HEK293 (cell line): ENCODE data around the gene IGSF11.

Experiments used
- CTCF ChIA-PET: fragments of 350-600 bp; formaldehyde crosslinking; extraction: SDS; loops from one replicate; lab custom pipeline; 2021; ENCODE audit warnings: antibody characterized with exemption; lab: Yijun Ruan, JAX
- POLR2A ChIA-PET: fragments of 300-600 bp; formaldehyde crosslinking; extraction: SDS; loops from one replicate; lab custom pipeline; 2020; ENCODE audit warnings: antibody characterized with exemption, inconsistent platforms; lab: Yijun Ruan, JAX
- H3K27ac ChIP-seq: fragments of 200-500 bp; sonication (Bioruptor generic); 2 replicates; pipeline ENCODE4 v1.5.1; 2014; ENCODE audit warnings: low read depth, low read length, control low read depth, inconsistent platforms; ENCODE audit errors: extremely low read depth
- H3K36me3 ChIP-seq, 2 experiments: fragments of 200-500 bp in 1 of 2; sonication (Bioruptor generic) in 1 of 2; 1 replicate in 1 of 2; 2 replicates in 1 of 2; pipeline ENCODE4 v1.5.1; 2014 to 2017; ENCODE audit warnings: inconsistent platforms in 2 of 2, low read length in 2 of 2; ENCODE audit not compliant: control insufficient read depth in 2 of 2, insufficient read depth in 1 of 2
- H3K4me1 ChIP-seq: fragments of 200-500 bp; sonication (Bioruptor generic); 2 replicates; pipeline ENCODE4 v1.5.1; 2014; ENCODE audit warnings: mild to moderate bottlenecking, low read length, inconsistent platforms; ENCODE audit not compliant: control insufficient read depth, insufficient read depth
- H3K4me3 ChIP-seq: 2 replicates; pipeline ENCODE4 v1.5.1; 2011; ENCODE audit warnings: low read depth, mild to moderate bottlenecking, control low read depth, low read length, moderate library complexity
- H3K9me3 ChIP-seq: fragments of 200-500 bp; sonication (Bioruptor generic); 2 replicates; pipeline ENCODE4 v1.5.1; 2014; ENCODE audit warnings: low read depth, low read length, inconsistent platforms; ENCODE audit not compliant: control insufficient read depth, insufficient read depth
- GLI2 ChIP-seq: fragments of 450-650 bp; formaldehyde crosslinking; IDR thresholded peaks from 2 replicates; pipeline ENCODE4; 2017; ENCODE audit warnings: missing biosample characterization, missing genetic modification characterization, low read depth, borderline replicate concordance
- OSR2 ChIP-seq: fragments of 450-650 bp; formaldehyde crosslinking; IDR thresholded peaks from 2 replicates; pipeline ENCODE4 v1.5.1; 2016; ENCODE audit warnings: missing biosample characterization, missing genetic modification characterization
- REPIN1 ChIP-seq: fragments of 450-650 bp; formaldehyde crosslinking; IDR thresholded peaks from 2 replicates; pipeline ENCODE4 v1.5.1; 2017; ENCODE audit warnings: missing biosample characterization, missing genetic modification characterization, low read depth
- REST ChIP-seq: fragments of 450-650 bp; formaldehyde crosslinking; IDR thresholded peaks from 2 replicates; pipeline ENCODE4 v1.5.1; 2016; ENCODE audit warnings: missing biosample characterization, missing genetic modification characterization
- SETDB1 ChIP-seq: IDR thresholded peaks from one replicate; pipeline ENCODE4 v1.6.1; 2017; ENCODE audit warnings: mild to moderate bottlenecking, low read length, moderate library complexity, mixed read lengths; ENCODE audit not compliant: insufficient read length
- ZFHX2 ChIP-seq: fragments of 450-650 bp; formaldehyde crosslinking; conservative IDR thresholded peaks from 2 replicates; pipeline ENCODE4 v1.5.1; 2016; ENCODE audit warnings: missing biosample characterization, missing genetic modification characterization
- ZNF274 ChIP-seq, 2 experiments: fragments of 200-500 bp in 1 of 2; fragments of 450-650 bp in 1 of 2; sonication (Bioruptor generic) in 1 of 2; formaldehyde crosslinking in 1 of 2; IDR thresholded peaks; 2 replicates each; pipeline versions ENCODE4 v1.5.1 to v1.6.1; 2014 to 2016; ENCODE audit warnings: borderline replicate concordance in 1 of 2, inconsistent platforms in 1 of 2, low read length in 1 of 2, missing biosample characterization in 1 of 2, missing genetic modification characterization in 1 of 2
- ZNF501 ChIP-seq: fragments of 450-650 bp; formaldehyde crosslinking; IDR thresholded peaks from 2 replicates; pipeline ENCODE4 v1.5.1; 2016; ENCODE audit warnings: missing biosample characterization, missing genetic modification characterization
- ZNF624 ChIP-seq: fragments of 450-650 bp; formaldehyde crosslinking; IDR thresholded peaks from 2 replicates; pipeline ENCODE4 v1.5.1; 2017; ENCODE audit warnings: missing biosample characterization, missing genetic modification characterization
- ZNF654 ChIP-seq: fragments of 450-650 bp; formaldehyde crosslinking; IDR thresholded peaks from 2 replicates; pipeline ENCODE4 v1.5.1; 2016; ENCODE audit warnings: low read depth, missing biosample characterization, missing genetic modification characterization
- ZNF677 ChIP-seq: fragments of 450-650 bp; IDR thresholded peaks from 2 replicates; pipeline ENCODE4 v1.5.0; 2018; ENCODE audit warnings: missing biosample characterization, mild to moderate bottlenecking, missing genetic modification characterization, moderate library complexity
- ZNF768 ChIP-seq: fragments of 450-650 bp; formaldehyde crosslinking; IDR thresholded peaks from 2 replicates; pipeline ENCODE4 v1.5.1; 2018; ENCODE audit warnings: missing biosample characterization, mild to moderate bottlenecking, missing genetic modification characterization
- ZNF792 ChIP-seq: fragments of 450-650 bp; formaldehyde crosslinking; IDR thresholded peaks from 2 replicates; pipeline ENCODE4 v1.5.1; 2016; ENCODE audit warnings: missing biosample characterization, missing genetic modification characterization
- ZSCAN16 ChIP-seq: fragments of 450-650 bp; formaldehyde crosslinking; IDR thresholded peaks from 2 replicates; pipeline ENCODE4 v1.5.1; 2016; ENCODE audit warnings: missing biosample characterization, missing genetic modification characterization
- TF ChIP-seq, protein P1 (sequence below): fragments of 450-650 bp; formaldehyde crosslinking; IDR thresholded peaks from 2 replicates; pipeline ENCODE4 v1.5.1; 2016; ENCODE audit warnings: missing biosample characterization, missing genetic modification characterization, borderline replicate concordance
- TF ChIP-seq, protein P2 (sequence below): fragments of 450-650 bp; formaldehyde crosslinking; IDR thresholded peaks from 2 replicates; pipeline ENCODE4 v1.5.1; 2016; ENCODE audit warnings: missing biosample characterization, missing genetic modification characterization, low read depth
- TF ChIP-seq, protein P3 (sequence below): fragments of 450-650 bp; formaldehyde crosslinking; conservative IDR thresholded peaks from 2 replicates; pipeline ENCODE4 v1.5.1; 2016; ENCODE audit warnings: low read depth, missing biosample characterization, missing genetic modification characterization
- TF ChIP-seq, protein P4 (sequence below): fragments of 450-650 bp; formaldehyde crosslinking; IDR thresholded peaks from 2 replicates; pipeline ENCODE4 v1.5.1; 2016; ENCODE audit warnings: missing biosample characterization, missing genetic modification characterization

IGSF11 gene

DNA sequence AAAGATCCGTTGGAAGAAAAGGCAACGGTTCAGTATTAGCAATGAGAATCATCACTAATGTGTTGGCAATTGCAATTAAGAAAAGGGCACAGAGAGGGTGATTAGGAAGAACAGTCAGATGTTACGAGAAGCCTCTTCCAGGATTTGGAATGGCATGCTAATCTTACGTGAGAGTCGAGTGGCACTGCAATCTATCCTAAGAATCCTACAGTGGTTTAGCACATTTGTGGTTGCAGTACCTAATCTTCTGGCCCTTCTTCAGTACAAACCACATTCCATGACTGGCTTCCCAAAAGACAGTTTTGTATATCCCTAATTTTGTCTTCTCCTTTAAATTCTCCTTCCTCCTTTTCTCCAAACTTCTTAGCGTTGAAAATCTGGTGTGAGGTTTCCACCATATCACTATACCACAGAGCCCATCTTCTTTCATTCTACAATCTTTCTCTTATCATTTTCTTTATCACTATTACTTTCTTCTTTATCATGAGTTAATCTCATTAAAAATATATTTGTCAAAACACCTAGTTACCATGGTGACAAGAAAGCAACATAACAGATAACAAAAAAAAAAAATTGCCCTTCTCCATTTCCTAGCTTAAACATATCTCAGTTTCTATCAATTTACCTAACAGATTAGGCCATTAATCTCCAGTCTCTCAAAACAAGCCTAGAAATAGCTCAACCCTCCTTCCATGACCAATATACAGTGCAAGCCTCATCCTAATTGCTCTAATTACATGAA lies 60.1 kb downstream of the IGSF11 start:
- CTCF ChIA-PET = no interaction called here
- TF ChIP-seq, protein P1, sequence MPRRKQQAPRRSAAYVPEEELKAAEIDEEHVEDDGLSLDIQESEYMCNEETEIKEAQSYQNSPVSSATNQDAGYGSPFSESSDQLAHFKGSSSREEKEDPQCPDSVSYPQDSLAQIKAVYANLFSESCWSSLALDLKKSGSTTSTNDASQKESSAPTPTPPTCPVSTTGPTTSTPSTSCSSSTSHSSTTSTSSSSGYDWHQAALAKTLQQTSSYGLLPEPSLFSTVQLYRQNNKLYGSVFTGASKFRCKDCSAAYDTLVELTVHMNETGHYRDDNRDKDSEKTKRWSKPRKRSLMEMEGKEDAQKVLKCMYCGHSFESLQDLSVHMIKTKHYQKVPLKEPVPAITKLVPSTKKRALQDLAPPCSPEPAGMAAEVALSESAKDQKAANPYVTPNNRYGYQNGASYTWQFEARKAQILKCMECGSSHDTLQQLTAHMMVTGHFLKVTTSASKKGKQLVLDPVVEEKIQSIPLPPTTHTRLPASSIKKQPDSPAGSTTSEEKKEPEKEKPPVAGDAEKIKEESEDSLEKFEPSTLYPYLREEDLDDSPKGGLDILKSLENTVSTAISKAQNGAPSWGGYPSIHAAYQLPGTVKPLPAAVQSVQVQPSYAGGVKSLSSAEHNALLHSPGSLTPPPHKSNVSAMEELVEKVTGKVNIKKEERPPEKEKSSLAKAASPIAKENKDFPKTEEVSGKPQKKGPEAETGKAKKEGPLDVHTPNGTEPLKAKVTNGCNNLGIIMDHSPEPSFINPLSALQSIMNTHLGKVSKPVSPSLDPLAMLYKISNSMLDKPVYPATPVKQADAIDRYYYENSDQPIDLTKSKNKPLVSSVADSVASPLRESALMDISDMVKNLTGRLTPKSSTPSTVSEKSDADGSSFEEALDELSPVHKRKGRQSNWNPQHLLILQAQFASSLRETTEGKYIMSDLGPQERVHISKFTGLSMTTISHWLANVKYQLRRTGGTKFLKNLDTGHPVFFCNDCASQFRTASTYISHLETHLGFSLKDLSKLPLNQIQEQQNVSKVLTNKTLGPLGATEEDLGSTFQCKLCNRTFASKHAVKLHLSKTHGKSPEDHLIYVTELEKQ (tag by site-specific recombination) = no peak
- TF ChIP-seq, protein P2, sequence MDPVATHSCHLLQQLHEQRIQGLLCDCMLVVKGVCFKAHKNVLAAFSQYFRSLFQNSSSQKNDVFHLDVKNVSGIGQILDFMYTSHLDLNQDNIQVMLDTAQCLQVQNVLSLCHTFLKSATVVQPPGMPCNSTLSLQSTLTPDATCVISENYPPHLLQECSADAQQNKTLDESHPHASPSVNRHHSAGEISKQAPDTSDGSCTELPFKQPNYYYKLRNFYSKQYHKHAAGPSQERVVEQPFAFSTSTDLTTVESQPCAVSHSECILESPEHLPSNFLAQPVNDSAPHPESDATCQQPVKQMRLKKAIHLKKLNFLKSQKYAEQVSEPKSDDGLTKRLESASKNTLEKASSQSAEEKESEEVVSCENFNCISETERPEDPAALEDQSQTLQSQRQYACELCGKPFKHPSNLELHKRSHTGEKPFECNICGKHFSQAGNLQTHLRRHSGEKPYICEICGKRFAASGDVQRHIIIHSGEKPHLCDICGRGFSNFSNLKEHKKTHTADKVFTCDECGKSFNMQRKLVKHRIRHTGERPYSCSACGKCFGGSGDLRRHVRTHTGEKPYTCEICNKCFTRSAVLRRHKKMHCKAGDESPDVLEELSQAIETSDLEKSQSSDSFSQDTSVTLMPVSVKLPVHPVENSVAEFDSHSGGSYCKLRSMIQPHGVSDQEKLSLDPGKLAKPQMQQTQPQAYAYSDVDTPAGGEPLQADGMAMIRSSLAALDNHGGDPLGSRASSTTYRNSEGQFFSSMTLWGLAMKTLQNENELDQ (tag by site-specific recombination) = no peak
- TF ChIP-seq SETDB1 = no peak
- TF ChIP-seq GLI2 (tag by site-specific recombination) = no peak
- no peak for TF ChIP-seq ZNF501 (tag by site-specific recombination)
- no peak for TF ChIP-seq ZFHX2
- TF ChIP-seq ZSCAN16 (tag by site-specific recombination) = no peak
- no peak for TF ChIP-seq ZNF677 (tag by site-specific recombination)
- TF ChIP-seq ZNF274 (IDR thresholded peaks at IDR 0.05; ENCODE audit: low read length) = no peak
- no peak for TF ChIP-seq ZNF274 (tag by site-specific recombination; IDR thresholded peaks at IDR 0.05; ENCODE audit: borderline replicate concordance)
- no peak for TF ChIP-seq ZNF654
- no peak for TF ChIP-seq ZNF624 (tag by site-specific recombination)
- no peak for TF ChIP-seq REST (tag by site-specific recombination)
- no peak for TF ChIP-seq REPIN1 (tag by site-specific recombination)
- TF ChIP-seq OSR2 (tag by site-specific recombination) = no peak
- TF ChIP-seq, protein P3, sequence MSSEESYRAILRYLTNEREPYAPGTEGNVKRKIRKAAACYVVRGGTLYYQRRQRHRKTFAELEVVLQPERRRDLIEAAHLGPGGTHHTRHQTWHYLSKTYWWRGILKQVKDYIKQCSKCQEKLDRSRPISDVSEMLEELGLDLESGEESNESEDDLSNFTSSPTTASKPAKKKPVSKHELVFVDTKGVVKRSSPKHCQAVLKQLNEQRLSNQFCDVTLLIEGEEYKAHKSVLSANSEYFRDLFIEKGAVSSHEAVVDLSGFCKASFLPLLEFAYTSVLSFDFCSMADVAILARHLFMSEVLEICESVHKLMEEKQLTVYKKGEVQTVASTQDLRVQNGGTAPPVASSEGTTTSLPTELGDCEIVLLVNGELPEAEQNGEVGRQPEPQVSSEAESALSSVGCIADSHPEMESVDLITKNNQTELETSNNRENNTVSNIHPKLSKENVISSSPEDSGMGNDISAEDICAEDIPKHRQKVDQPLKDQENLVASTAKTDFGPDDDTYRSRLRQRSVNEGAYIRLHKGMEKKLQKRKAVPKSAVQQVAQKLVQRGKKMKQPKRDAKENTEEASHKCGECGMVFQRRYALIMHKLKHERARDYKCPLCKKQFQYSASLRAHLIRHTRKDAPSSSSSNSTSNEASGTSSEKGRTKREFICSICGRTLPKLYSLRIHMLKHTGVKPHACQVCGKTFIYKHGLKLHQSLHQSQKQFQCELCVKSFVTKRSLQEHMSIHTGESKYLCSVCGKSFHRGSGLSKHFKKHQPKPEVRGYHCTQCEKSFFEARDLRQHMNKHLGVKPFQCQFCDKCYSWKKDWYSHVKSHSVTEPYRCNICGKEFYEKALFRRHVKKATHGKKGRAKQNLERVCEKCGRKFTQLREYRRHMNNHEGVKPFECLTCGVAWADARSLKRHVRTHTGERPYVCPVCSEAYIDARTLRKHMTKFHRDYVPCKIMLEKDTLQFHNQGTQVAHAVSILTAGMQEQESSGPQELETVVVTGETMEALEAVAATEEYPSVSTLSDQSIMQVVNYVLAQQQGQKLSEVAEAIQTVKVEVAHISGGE (tag by site-specific recombination) = no peak
- TF ChIP-seq ZNF768 (tag by site-specific recombination) = no peak
- TF ChIP-seq ZNF792 (tag by site-specific recombination) = no peak
- TF ChIP-seq, protein P4, sequence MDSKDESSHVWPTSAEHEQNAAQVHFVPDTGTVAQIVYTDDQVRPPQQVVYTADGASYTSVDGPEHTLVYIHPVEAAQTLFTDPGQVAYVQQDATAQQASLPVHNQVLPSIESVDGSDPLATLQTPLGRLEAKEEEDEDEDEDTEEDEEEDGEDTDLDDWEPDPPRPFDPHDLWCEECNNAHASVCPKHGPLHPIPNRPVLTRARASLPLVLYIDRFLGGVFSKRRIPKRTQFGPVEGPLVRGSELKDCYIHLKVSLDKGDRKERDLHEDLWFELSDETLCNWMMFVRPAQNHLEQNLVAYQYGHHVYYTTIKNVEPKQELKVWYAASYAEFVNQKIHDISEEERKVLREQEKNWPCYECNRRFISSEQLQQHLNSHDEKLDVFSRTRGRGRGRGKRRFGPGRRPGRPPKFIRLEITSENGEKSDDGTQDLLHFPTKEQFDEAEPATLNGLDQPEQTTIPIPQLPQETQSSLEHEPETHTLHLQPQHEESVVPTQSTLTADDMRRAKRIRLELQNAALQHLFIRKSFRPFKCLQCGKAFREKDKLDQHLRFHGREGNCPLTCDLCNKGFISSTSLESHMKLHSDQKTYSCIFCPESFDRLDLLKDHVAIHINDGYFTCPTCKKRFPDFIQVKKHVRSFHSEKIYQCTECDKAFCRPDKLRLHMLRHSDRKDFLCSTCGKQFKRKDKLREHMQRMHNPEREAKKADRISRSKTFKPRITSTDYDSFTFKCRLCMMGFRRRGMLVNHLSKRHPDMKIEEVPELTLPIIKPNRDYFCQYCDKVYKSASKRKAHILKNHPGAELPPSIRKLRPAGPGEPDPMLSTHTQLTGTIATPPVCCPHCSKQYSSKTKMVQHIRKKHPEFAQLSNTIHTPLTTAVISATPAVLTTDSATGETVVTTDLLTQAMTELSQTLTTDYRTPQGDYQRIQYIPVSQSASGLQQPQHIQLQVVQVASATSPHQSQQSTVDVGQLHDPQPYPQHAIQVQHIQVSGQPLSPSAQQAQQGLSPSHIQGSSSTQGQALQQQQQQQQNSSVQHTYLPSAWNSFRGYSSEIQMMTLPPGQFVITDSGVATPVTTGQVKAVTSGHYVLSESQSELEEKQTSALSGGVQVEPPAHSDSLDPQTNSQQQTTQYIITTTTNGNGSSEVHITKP (tag by site-specific recombination) = no peak
- TF ChIP-seq, all 188 proteins: peak for 0
- H3K4me3 ChIP-seq = no peak overlapping the region
- no peaks in the 10 kb centered on the region for H3K4me1 ChIP-seq
- H3K27ac ChIP-seq = no peak overlapping the region
- H3K36me3 ChIP-seq = no peaks in the 10 kb centered on the region
- H3K9me3 ChIP-seq = no peaks in the 10 kb centered on the region
- POLR2A ChIA-PET = no interaction called here
